Epithelial cell of proximal tubule (primary cell): ENCODE results near the gene FAM200C. TPM values are rescaled to one million over a fixed set of nuclear protein-coding genes. Genes with fewer than 3 reads are reported as not detected.

Experiments
- DNase-seq: peaks from one replicate; pipeline ENCODE4 v3.0.0-alpha.2; 2011; ENCODE audit warnings: low read depth
- H3K4me3 ChIP-seq: 2 replicates; pipeline ENCODE4 v1.5.1; 2011; ENCODE audit warnings: low read depth, mild to moderate bottlenecking, low read length
- CTCF ChIP-seq: conservative IDR thresholded peaks from 2 replicates; pipeline ENCODE4 v1.5.1; 2012; ENCODE audit warnings: low read depth, mild to moderate bottlenecking, low read length
- total RNA-seq: library from RNA; depleted of rRNA; stranded (reverse); fragments of >200 nt; gene quantifications from 2 replicates; pipeline ENCODE4 v1.2.3, GENCODE V29; 2015

The FAM200C gene
- total RNA-seq, 1 donor from 2014 or later, result 1.3 TPM

GRCh38 chr5:160348080-160348479 lies 51.8 kb downstream of the FAM200C start:
- no peak overlapping the region for H3K4me3 ChIP-seq
- DNase-seq, result no peak
- TF ChIP-seq CTCF, result no peak

GRCh38 chr5:160347448-160347847 lies 52.4 kb downstream of the FAM200C start:
- no peak for DNase-seq
- no peak for TF ChIP-seq CTCF
- H3K4me3 ChIP-seq, result no peak overlapping the region

Other genes with a start within 250 kb of the FAM200C start
- not detected in 2 replicates for gene FABP6, start 170.5 kb downstream of the FAM200C start, total RNA-seq
- gene CCNJL, start 87.5 kb downstream of the FAM200C start, total RNA-seq, result 13.0 and 17.5 TPM in 2 replicates
- 0.17 and 0.22 TPM in 2 replicates for gene C1QTNF2, start 29.4 kb downstream of the FAM200C start, total RNA-seq
- gene SLU7, start 19.0 kb upstream of the FAM200C start, total RNA-seq, result 40.1 and 59.0 TPM in 2 replicates
- gene PTTG1, start 21.8 kb upstream of the FAM200C start, total RNA-seq, result 530 and 963 TPM in 2 replicates